OCI-LY1 (cell line): Measurements from ENCODE around the gene MAP4K4.

ENCODE experiments used
- CTCF ChIP-seq: fragments of 200-600 bp; sonication (generic), shearing (Covaris generic); IDR thresholded peaks from 2 replicates; pipeline ENCODE4 v1.5.1; 2017; ENCODE audit warnings: mild to moderate bottlenecking, antibody characterized with exemption, low read length, moderate library complexity, mixed read lengths
- EZH2 ChIP-seq: fragments of 200-600 bp; sonication (generic), shearing (Covaris generic); IDR thresholded peaks from 2 replicates; pipeline ENCODE4 v1.8.0; 2017; ENCODE audit warnings: borderline replicate concordance, mixed run types, mild to moderate bottlenecking, antibody characterized with exemption, low read length, moderate library complexity, mixed read lengths

- TF ChIP-seq CTCF (no peak), EZH2 (no peak)
Measured at GRCh38 chr2:101863534-101863933, 166.0 kb downstream of the MAP4K4 start.
